GM21390 (cell line): Measurements from ENCODE around the gene VWA3B.

Experiments
- ATAC-seq: cut with Tn5 transposase; IDR thresholded peaks from one replicate; pipeline ENCODE4 v1.9.1; 2021; ENCODE audit not compliant: unreplicated experiment

VWA3B gene

DNA sequence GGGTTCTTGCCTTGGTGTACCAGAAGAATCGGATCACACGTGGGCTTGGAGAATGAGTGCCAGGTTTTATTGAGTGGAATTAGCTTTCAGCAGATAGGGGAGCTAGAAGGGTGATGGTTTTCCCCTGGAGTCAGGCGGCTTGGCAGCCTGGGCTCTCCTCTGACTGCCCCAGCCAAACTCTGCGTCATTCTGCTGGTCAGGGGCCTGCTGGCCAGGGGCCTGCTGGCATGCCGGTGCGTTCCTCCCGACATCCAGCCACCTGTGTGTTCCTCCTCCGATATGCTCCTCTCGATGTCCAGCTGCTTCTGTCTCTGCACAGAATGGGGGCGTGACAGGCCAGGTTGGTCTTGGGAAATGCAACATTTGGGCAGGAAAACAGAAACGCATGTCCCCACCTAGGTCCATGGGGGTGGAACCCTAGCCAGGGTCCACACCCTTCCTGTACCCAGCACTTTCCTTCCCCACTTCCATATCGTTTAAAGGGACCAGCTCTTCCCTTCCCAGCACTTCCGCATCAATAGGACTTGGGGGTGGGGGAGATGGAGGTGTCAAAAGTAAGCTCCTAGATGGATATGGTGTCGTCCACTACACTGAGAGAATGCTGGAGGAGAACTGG, 85.3 kb downstream of the VWA3B start:
- no peak for ATAC-seq

DNA sequence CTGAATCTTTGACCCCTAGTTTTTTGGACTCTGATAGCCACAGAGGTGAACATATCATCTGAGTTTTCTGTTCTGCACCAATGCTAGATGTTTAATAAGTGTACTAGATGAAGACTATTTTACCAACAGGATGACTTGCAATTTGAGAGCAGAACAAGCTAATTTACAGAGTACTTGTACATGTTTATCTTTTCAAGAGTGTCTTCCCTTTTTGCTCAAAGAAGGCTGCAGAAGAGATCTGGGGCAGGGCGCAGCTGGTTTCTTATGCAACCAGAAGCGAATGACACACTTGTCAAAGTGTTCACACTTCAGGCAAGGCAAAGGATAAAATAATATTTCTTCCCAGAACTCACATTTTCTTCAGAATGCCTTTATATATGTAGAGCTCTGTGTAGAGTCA, 86.0 kb downstream of the VWA3B start:
- no peak for ATAC-seq

DNA sequence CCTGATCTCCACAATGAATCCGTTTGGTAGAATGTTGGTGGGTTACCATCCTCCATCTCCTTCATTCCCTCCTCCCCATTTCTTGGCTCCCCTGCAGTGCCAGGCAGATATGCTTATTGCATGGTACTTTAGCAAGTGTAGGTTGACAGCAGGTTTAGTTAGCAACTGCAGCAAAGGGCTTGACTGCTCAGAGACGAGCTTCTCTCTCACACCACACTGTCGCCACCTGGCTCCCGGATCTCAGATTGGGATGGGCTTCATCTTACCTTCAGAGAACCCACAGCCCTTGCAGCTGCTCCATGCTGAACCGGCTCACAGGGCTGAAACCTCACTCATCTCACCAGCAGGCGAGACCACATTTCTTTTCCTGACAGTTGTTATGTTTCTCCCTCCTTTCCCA, 88.8 kb downstream of the VWA3B start:
- ATAC-seq, result no peak

DNA sequence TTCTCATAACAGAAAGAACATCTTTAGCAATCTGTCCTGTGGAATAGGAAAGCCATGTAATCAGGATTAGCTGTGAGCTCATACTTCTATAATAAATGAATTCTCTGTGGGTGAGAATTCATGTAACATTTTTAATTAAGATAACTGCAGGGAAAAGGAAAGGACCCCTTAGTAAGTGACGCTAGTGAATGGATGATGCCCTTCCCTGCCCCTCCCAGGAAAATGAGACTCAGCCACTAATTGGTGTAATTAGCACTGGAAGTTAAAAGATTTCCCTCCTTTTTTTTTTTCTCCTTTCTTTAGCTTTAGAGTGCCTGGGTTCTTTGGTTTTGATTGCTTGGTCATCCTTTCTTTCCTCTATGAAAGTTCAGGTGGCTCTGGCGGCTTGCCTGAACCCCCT, 90.3 kb downstream of the VWA3B start:
- ATAC-seq, result no peak

DNA sequence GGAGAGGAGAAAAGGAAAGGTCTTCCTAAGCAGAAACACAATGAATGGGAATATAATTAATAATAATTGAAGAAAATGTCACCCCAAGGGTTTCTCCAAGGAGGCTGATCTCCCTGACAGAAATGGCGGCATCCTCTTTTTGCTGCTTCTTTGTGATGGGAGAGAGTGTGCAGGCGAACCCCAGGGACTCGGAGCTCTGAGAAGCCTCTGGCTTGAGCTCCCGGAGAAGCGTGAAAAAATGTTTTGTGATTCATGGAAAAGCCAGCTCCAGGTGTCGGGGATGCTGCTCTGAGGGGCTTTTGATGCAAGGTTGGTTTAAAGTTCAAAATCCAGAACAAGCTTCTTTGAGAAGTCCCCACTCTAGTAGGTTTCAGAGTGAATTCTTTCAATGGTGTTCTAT, 91.0 kb downstream of the VWA3B start:
- no peak for ATAC-seq

DNA sequence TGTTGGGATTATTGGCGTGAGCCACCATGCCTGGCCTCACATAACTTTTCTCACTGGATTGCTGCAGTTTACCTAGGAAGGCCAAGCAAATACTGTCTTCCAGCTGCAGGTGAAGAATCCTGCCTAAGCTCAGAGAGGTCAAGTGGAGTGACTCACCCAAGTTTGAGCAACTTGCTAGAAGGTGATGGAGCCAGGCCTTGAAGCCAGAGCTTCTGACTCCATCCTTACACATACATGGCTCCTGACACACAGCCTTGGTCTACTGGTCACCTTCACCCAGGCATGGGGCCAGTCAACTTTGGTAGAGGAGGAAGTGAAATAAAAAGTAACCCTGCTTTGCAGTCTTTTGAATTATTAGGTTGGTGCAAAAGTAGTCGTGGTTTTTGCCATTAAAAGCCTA, 93.5 kb downstream of the VWA3B start:
- no peak for ATAC-seq

DNA sequence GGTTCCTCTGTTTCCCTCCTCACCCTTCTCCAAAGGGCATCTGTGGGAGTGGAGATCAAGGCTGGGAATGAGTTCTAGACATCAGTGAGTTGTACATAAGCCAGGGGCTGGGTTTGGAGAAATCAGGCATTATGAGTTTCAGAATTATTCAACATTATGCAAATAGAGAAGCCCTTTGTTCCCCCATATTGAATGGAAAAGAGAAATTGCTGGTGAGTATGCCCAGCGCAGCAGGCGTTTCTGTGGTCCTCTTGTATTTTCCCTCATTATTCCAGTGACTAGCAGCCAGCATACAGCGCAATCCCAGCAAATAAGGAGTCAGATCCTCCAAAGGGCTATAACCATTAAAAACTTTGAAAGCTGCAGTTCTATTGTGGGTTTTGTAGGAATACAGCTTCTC, 94.4 kb downstream of the VWA3B start:
- no peak for ATAC-seq

DNA sequence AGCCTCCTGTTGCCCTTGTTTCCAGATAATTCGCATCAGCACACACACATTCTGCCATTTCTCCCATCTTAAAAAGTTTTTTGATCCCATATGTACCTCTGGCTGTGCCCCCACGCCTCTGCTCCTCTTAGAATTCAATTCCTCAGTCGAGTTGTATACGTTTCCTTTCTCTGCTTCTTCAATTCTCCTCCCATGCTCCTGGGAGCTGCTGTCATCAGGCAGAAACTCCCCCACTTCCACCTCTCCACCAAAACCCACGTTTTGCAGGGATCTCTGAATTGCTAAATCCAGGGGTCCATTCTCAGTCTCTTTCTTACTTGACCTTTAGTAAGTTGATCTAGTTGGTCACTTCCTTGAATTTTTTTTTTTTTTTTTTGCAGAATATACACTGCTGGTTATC, 98.8 kb downstream of the VWA3B start:
- ATAC-seq, result no peak

DNA sequence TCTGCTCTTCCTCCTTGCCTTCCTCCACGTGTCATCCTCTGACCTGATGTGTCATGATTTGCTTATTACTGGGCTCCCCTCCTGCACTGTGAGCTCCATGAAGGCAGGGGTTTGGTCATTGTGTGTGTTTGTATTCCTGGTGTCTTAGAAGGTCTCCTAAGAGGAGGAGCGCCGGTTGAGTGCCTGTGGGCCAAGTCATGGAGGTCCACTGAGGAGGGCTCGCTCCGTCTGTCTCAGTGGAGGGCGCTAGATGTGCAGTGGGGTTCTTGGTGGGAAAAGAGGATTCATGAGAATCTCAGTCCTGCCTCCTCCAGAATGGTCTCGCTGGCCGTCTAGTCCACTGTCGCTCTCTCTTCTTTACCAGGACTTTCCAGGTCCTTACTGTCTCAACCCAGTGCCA, 100.2 kb downstream of the VWA3B start:
- ATAC-seq, result no peak

DNA sequence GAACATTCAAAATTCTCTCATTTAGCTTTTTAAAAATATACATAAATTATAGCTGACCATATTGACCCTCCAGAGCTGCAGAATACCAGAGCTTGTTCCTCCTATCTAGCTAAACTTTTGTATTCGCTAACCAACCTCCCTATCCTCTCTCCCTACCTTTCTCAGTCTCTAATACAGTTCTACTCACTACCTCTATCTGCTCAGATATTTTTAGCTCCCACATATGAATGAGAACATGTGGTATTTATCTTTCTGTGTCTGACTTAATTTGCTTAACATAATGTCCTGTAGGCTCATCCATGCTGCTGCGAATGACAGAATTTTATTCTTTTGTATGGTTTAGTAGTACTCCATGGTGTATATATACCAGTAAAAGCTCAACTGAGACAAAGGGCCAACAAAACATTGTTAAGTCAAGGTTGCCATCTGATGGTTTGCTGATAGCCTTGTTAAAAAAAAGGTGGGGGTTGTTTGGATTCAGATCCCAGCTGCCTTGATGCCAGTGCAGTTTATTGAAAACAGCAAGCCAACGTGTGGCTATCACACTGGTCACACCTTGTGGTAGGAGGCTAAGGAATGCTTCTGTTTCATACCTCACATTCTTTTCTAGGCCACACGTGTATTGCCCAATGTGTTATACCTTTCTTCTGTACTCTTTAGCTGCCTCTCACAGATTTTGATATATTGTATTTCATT, 101.5 kb downstream of the VWA3B start:
- ATAC-seq, result no peak

DNA sequence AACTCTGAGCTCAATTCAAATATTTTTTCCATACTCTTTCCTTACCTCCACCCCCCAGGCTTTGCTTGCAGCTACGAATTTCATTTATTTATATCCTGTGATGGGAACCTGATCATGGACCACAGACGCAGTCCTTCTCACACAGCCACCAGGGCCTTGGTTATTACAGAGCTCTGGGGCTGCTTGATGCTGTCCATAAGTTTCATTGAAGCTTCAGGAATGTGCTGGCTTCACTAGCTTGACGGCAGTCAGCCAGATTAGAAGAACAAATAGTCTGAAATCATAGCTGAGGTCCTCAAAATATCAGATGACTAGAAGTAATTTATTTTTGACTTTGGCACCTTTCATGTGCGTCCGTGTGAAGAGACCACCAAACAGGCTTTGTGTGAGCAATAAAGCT, 104.9 kb downstream of the VWA3B start:
- no peak for ATAC-seq

DNA sequence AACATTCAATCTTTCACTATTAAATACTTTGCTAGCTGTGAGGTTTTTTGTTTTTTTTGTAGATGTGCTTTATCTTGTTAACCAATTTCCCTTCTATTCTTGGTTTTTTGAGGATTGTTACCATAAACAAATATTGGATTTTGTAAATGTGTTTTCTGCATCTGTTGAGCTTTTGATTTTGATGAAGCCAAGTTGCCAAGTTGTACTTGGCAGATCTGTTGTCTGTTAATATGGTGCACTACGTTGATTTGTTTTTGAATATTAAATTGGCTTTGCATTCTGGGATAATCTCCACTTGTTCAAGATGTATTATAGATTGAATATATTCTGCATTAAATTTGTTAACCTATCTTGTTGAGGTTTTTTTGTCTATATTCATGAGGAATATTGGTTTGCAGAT, 114.6 kb downstream of the VWA3B start:
- no peak for ATAC-seq

DNA sequence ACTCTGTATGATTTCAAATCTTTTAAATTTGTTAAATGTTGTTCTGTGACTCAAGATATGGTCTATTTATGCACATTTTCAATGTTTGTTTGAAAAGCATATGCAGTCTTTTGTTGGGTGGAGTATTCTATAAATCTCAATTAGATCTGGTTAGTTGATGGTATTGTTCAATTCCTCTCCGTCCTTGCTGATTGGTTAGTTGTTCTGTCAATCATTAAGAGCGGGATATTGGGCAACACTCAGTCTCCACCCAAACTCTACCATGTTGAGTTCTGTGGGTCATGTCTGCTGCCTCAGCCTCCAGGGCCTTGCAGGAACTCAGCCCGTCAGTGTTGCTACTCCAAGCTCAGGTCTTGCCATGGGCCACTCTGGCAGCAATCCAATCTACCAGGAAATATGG, 118.9 kb downstream of the VWA3B start:
- ATAC-seq, result no peak

DNA sequence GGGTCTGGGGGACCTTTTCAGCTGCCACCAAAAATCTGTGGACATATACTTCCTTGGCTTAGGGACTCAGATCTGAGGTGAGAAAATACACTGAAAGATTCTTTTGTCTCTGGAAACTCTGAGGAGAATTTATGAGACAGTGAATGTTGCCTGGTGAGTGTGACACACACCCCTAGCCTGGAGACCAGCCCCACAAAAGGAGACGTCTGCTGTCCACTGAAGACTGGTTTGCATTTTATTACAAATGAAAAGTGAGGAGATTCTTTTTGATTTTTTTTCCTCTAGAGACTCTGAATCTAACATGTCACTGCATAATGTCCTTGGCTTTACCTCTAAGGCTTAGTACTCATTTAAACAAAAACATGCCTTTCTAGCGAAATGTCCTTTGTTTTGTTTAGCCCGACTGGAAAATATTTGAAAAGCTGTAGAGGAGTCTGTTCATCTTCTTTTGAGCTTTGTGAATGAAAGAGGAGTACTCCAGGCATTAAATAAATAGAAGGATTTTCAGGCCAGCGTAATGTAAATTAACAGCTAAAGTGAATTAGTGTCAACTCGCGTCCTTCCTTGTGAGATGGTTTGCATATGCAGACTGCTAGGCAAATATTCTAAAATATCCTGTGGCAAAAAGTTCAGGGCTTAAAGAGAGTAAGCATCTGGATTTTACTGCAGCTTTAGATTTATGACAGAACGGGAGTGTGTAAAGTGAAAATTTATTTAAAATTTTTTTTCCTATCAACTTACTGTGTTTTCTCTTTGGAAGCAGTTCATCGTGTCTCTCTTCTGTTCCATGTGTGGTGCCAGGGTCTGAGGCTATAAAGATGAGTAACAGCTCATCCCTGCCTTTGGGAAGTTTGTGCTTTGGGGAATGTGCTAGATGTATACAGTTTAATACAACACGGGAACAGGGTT, 125.4 kb downstream of the VWA3B start:
- no peak for ATAC-seq

DNA sequence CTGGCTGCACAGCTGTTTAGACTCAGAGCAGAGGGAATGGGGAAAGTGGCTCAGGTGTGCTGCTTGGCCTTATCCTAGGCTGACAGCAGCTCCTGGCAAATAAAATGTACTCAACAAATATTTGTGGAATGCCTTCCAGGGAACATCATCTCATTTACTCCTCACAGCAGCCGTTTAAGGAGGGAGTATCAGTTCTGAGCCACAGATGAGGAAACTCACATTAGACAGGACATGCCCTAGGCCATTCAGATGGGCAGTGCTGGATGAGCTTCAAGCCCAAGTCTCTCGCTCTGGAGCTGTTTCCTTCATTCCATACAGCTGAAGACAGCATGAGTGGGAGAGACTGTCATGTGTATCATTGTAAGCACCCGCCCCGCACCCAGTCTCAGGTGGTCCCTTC, 129.6 kb downstream of the VWA3B start:
- no peak for ATAC-seq

DNA sequence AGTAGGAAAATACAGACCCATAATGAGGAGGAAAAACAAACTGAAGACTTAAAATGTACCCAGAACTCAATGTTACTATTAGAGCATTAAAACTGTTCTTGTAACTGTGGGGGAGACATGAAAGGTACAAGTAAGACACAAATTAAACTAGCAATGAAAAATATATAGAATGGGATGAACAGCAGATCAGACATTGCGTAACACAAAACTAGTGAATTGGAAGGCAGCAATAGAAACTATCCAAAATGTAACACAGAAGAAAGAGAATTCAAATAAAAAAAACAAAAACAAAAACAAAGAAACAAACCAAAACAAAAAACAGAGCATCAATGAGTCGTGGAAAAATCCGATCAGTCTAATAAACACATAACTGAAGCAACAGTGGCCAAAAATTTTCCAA, 132.2 kb downstream of the VWA3B start:
- no peak for ATAC-seq

DNA sequence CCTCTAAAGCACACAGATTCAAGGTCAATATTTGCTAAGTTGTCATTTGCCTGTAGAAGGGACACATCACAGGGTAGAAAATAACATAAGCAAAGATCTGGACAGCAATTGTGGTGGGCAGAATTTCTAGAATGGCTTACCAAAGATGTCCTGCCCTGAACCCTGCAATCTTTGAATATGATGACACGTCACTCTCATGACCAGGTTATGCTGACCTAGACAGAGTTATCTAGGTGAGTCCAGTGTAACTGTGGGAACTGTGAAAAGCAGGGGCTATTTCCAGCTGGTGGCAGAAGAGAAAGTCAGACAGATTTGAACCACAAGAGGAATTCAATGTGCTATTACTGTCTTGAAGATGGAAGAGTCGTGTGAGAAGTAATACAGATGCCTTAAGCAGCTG, 147.0 kb downstream of the VWA3B start:
- ATAC-seq, result no peak

DNA sequence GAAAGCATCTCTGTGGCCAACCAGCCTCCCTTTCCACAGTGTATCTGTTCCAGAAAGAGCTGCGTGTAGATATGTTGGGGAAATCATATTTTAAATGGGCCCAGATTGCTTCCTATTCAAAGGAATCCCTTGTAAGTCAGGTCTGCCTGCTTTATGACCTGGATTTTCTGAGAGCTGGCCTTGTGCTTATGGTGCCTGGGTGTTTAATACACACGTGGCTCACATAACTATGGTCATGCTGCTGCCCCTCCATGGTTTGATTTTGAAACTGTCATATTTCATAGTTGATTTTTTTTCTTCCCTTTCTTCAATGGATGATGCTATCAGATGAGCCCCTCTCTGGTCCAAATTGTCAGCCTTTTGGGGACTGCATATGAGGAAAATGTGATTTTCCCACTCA, 147.8 kb downstream of the VWA3B start:
- ATAC-seq, result no peak

DNA sequence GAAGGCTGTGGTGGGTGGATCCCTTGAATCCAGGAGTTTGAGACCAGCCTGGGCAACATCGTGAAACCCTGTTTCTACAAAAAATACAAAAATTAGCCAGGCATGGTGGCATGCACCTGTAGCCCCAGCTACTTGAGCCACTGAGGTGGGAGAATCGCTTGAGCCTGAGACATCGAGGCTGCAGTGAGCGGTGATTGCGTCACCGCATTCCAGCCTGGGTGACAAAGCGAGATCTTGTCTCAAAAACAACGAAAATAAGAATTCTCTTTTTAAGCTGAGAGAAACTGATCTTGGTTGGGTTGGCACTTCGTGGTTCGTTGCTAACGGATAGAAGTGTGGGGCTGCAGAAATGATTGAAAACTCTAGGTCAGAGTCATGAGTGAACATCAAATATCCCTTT, 150.0 kb downstream of the VWA3B start:
- ATAC-seq, result no peak

DNA sequence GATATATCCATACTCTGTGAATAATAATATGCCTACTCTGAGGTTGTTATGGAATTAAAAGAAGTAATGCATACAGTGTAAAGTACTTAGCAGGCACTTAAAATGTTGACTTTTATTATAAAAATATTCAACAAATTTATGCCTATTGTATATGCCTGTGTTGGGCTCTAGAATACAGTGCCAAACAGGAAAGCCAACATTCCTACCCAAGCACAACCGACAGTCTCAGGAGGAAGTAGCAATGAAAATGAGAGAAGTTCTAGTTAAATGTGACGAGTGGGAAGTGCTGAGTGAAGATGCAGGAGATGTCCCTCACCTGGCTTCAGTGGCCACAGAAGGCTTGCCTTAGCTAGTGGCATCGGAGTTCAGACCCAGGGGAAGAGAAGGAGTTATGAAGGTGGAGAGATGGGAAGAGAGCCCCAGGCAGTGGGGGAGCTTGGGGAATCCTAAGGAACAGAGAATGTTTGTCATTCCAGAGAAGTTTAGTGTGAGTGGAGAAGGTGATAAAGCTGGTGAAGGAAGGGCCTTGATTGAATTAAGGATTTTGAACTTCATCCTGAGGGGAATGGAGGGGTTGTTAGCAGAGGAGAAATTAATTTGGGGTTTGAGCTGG, 153.9 kb downstream of the VWA3B start:
- ATAC-seq, result no peak

DNA sequence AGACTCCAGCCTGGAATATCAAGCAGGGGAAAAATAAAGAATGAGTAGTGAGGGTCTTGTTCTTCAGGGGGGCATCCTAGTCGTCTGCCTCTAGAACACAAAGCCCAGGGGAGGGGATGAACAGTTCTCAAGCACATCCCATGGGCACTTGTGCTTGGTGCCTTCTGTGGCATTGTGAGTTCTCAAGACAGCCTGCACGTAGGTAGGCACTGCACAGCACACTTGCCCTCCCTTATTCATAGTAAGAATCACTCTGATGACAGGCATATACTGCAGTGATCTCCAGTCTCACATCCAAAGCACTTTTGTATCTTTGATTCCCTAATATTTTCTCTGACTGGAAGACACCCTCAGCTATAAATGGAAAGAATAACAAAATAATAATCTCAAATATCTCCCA, 154.6 kb downstream of the VWA3B start:
- ATAC-seq, result no peak

DNA sequence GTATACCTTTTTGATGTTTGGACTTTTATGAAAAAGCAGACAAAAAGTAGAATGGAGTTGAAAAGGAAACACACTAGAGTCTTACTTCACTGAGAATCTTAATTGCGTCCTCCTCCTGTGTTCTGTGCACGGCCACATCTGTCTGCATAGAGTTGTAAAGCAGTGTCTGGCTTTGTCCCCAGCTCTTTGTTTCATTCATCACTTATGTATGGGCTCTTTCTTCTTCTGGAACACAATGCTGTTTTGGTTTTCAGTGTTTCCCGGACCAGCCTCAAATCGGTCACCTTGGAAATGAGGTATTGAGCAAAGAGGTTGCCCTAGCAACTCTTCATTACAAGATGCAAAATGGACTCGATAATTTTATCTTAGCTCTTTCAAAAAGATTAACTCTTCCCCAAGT, 155.0 kb downstream of the VWA3B start:
- ATAC-seq, result no peak
